Keratinocyte (primary cell): ENCODE measurements around the gene RFC5.

ENCODE experiments used
- CTCF ChIP-seq, 3 experiments: IDR thresholded peaks in 1 of 3; conservative IDR thresholded peaks in 1 of 3; optimal IDR thresholded peaks in 1 of 3; 2 replicates in 2 of 3; 3 replicates in 1 of 3; pipeline versions ENCODE3 to v1.5.1; 2011; ENCODE audit warnings: low read length in 3 of 3, mild to moderate bottlenecking in 3 of 3, moderate library complexity in 2 of 3, control low read depth in 1 of 3, inconsistent platforms in 1 of 3; ENCODE audit not compliant: insufficient read depth in 2 of 3; ENCODE audit errors: extremely low read depth in 1 of 3
- EZH2 ChIP-seq: IDR thresholded peaks from one replicate; pipeline ENCODE4 v1.6.1; 2012; ENCODE audit warnings: inconsistent platforms, mild to moderate bottlenecking, low read length, moderate library complexity

GRCh38 chr12:118055144-118055557, 38.6 kb downstream of the RFC5 start:
- TF ChIP-seq CTCF (optimal IDR thresholded peaks at IDR 0.05 in 1 of 3, IDR thresholded peaks at IDR 0.05 in 1 of 3, conservative IDR thresholded peaks at IDR 0.05 in 1 of 3; ENCODE audit: extremely low read depth in 1 of 3, insufficient read depth in 2 of 3, low read length in 3 of 3) (peak; percentile 72 to 79 (median 76)), EZH2 (no peak)
